Hepatocyte (in vitro differentiated cells): ENCODE measurements around the gene ELL2. TPM values are rescaled to one million over a fixed set of nuclear protein-coding genes. Genes with fewer than 3 reads are reported as not detected.

ENCODE experiments used
- DNase-seq: peaks from one replicate; pipeline ENCODE4 v3.0.0-alpha.2; 2016; ENCODE audit warnings: low spot score
- H2AFZ ChIP-seq: fragments of 200-600 bp; sonication (generic); 2 replicates; pipeline ENCODE4 v1.6.0; 2016; ENCODE audit warnings: antibody characterized with exemption, mild to moderate bottlenecking
- H3K27ac ChIP-seq: fragments of 200-600 bp; sonication (generic); 2 replicates; pipeline ENCODE4 v1.5.1; 2016; ENCODE audit warnings: mild to moderate bottlenecking
- H3K27me3 ChIP-seq: fragments of 200-600 bp; sonication (generic); 2 replicates; pipeline ENCODE4 v1.6.1; 2016
- H3K36me3 ChIP-seq: fragments of 200-600 bp; sonication (generic); replicated peaks from 2 replicates; pipeline ENCODE4 v1.5.1; 2016; ENCODE audit warnings: low read depth; ENCODE audit not compliant: insufficient read depth
- H3K4me1 ChIP-seq: fragments of 200-600 bp; sonication (generic); 2 replicates; pipeline ENCODE4 v1.5.1; 2016; ENCODE audit warnings: mild to moderate bottlenecking, moderate library complexity; ENCODE audit not compliant: insufficient read depth
- H3K4me2 ChIP-seq: fragments of 200-600 bp; sonication (generic); 2 replicates; pipeline ENCODE4 v1.6.0; 2016
- H3K4me3 ChIP-seq: fragments of 200-600 bp; sonication (generic); 2 replicates; pipeline ENCODE4 v1.5.1; 2016; ENCODE audit warnings: mild to moderate bottlenecking
- H3K79me2 ChIP-seq: fragments of 200-600 bp; sonication (generic); 2 replicates; pipeline ENCODE4 v1.6.0; 2017; ENCODE audit warnings: mild to moderate bottlenecking
- H3K9me2 ChIP-seq: fragments of 200-600 bp; sonication (generic); replicated peaks from 2 replicates; pipeline ENCODE4 v1.6.0; 2017; ENCODE audit warnings: mild to moderate bottlenecking; ENCODE audit not compliant: insufficient read depth
- H3K9me3 ChIP-seq: fragments of 200-600 bp; sonication (generic); 2 replicates; pipeline ENCODE4 v1.5.1; 2016; ENCODE audit warnings: low read depth, mild to moderate bottlenecking
- H4K20me1 ChIP-seq: fragments of 200-600 bp; sonication (generic); 2 replicates; pipeline ENCODE4 v1.6.0; 2016; ENCODE audit warnings: mild to moderate bottlenecking; ENCODE audit not compliant: insufficient read depth, poor library complexity, severe bottlenecking
- EZH2 ChIP-seq: fragments of 200-600 bp; sonication (generic); IDR thresholded peaks from 2 replicates; pipeline ENCODE4 v1.6.1; 2016; ENCODE audit warnings: antibody characterized with exemption, mild to moderate bottlenecking, borderline replicate concordance
- EZH2phosphoT487 ChIP-seq: fragments of 200-600 bp; sonication (generic); IDR thresholded peaks from one replicate; pipeline ENCODE4 v1.6.1; 2018; ENCODE audit warnings: antibody characterized with exemption, mild to moderate bottlenecking, low read depth, moderate library complexity; ENCODE audit not compliant: unreplicated experiment, severe bottlenecking
- WGBS: methylation state at CpG from one replicate; pipeline ENCODE4 v1.1.6; 2016; ENCODE audit warnings: low lambda C conversion rate; ENCODE audit errors: missing lambda C conversion rate; 5-methylcytosine and 5-hydroxymethylcytosine counted together
- polyA plus RNA-seq: library from polyadenylated mRNA; unstranded; fragments of >200 nt; fragmentation: Nextera tagmentation; extraction: Ambion mirVana; gene quantifications from 2 replicates; pipeline ENCODE4 v1.2.1, GENCODE V29; 2016
- total RNA-seq: library from RNA; depleted of rRNA; stranded (reverse); fragments of >200 nt; gene quantifications from 2 replicates; pipeline ENCODE4 v1.2.3, GENCODE V29; 2014
- TF ChIP-seq, protein P1 (sequence below): fragments of 200-600 bp; sonication (generic); IDR thresholded peaks from 2 replicates; pipeline ENCODE4 v1.5.1; 2016; ENCODE audit warnings: antibody characterized with exemption, mild to moderate bottlenecking; ENCODE audit not compliant: poor library complexity

The ELL2 gene
- total and polyA plus RNA-seq, 2 experiments from 2014 or later: 34.6 to 56.0 TPM

DNA sequence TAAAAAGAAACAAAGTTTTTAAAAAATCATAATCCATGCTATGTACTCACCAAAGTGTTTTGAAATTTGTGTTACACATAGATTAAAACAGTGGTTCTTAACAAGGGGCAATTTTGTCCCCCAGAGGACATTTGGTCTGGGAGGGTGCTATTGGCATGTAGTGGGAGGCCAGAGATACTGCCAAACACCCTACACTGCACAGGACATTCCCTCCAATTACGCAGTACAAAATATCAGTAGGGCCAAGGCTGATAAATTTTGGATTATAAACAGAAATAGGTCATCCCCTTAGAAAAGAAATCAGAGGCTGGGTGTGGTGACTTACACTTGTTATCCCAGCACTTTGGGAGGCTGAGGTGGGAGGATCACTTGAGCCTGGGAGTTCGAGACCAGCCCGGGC, 38.9 kb downstream of the ELL2 start:
- 96% methylated on average over 3 of the region's 3 CpGs for WGBS
- Histone ChIP-seq H3K27me3 (no peaks in the 10 kb centered on the region), H4K20me1 (peaks cover 30% of the 10 kb centered on the region), H3K4me3 (no peak overlapping the region), H3K9me3 (no peaks in the 10 kb centered on the region), H3K4me1 (peaks cover 21% of the 10 kb centered on the region), H3K27ac (no peak overlapping the region), H3K4me2 (no peak overlapping the region), H3K79me2 (peaks cover 85% of the 10 kb centered on the region), H3K9me2 (no peaks in the 10 kb centered on the region), H3K36me3 (no peaks in the 10 kb centered on the region), H2AFZ (no peak overlapping the region)
- no peak for TF ChIP-seq EZH2phosphoT487
- no peak for TF ChIP-seq EZH2
- TF ChIP-seq, protein P1, sequence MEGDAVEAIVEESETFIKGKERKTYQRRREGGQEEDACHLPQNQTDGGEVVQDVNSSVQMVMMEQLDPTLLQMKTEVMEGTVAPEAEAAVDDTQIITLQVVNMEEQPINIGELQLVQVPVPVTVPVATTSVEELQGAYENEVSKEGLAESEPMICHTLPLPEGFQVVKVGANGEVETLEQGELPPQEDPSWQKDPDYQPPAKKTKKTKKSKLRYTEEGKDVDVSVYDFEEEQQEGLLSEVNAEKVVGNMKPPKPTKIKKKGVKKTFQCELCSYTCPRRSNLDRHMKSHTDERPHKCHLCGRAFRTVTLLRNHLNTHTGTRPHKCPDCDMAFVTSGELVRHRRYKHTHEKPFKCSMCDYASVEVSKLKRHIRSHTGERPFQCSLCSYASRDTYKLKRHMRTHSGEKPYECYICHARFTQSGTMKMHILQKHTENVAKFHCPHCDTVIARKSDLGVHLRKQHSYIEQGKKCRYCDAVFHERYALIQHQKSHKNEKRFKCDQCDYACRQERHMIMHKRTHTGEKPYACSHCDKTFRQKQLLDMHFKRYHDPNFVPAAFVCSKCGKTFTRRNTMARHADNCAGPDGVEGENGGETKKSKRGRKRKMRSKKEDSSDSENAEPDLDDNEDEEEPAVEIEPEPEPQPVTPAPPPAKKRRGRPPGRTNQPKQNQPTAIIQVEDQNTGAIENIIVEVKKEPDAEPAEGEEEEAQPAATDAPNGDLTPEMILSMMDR: no peak
- no peak for DNase-seq

DNA sequence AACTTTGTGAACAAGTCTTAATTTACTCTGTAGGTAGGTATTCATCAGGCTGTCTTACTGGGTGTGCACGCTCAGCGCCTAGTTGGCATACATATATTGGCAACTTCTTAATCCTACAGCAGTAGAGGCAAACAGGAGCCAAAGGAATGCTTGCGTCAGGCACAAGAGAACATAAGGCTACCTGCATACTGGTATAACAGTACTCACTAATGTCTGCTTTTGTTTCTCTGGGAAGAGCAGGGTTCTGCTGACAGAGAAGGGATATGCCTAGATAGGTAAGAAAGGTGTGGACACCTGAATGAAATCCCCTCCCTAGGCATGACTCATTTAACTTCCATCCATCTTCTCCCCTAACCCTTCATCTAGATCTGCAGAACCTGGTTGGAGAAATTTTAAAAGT, 40.1 kb downstream of the ELL2 start:
- no peak for DNase-seq
- Histone ChIP-seq H3K4me1 (peaks cover 30% of the 10 kb centered on the region), H3K79me2 (peaks cover 90% of the 10 kb centered on the region), H3K36me3 (no peaks in the 10 kb centered on the region), H2AFZ (no peak overlapping the region), H3K4me2 (no peak overlapping the region), H3K9me3 (no peaks in the 10 kb centered on the region), H3K27me3 (no peaks in the 10 kb centered on the region), H4K20me1 (peaks cover 27% of the 10 kb centered on the region), H3K4me3 (no peak overlapping the region), H3K9me2 (no peaks in the 10 kb centered on the region), H3K27ac (no peak overlapping the region)
- TF ChIP-seq, protein P1: no peak
- TF ChIP-seq EZH2 (no peak), EZH2phosphoT487 (no peak)
- 96% methylated on average over 3 of the region's 3 CpGs for WGBS

DNA sequence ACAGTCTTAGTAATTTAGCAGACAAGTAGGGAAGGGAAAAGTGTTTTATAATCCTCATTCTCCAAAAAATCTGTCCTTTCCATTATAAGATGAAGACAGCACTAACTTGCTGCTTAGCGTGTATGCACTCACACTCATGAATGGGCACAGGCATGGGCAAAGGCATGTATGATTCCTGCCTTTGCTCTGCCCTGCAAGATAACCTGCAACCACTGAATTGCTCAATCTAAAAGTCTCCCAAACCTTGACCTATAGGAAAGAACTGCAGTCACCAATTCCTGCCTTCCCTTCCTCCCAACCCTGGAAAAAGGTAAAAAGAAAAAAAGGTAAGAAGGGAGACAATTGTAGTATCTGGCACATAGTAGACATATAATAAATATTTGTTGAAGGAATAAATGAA, 40.8 kb downstream of the ELL2 start:
- no peak for DNase-seq
- no peaks in the 10 kb centered on the region for H3K27me3 ChIP-seq
- no peak overlapping the region for H2AFZ ChIP-seq
- H3K4me3 ChIP-seq: no peak overlapping the region
- no peak overlapping the region for H3K4me2 ChIP-seq
- no peaks in the 10 kb centered on the region for H3K9me2 ChIP-seq
- H4K20me1 ChIP-seq: peaks cover 22% of the 10 kb centered on the region
- peaks cover 30% of the 10 kb centered on the region for H3K4me1 ChIP-seq
- TF ChIP-seq EZH2phosphoT487 (no peak), EZH2 (no peak)
- TF ChIP-seq, protein P1: no peak
- WGBS: 100% methylated on average over 1 of the region's 1 CpG
- no peaks in the 10 kb centered on the region for H3K36me3 ChIP-seq
- H3K27ac ChIP-seq: no peak overlapping the region
- no peaks in the 10 kb centered on the region for H3K9me3 ChIP-seq
- peaks cover 88% of the 10 kb centered on the region for H3K79me2 ChIP-seq

DNA sequence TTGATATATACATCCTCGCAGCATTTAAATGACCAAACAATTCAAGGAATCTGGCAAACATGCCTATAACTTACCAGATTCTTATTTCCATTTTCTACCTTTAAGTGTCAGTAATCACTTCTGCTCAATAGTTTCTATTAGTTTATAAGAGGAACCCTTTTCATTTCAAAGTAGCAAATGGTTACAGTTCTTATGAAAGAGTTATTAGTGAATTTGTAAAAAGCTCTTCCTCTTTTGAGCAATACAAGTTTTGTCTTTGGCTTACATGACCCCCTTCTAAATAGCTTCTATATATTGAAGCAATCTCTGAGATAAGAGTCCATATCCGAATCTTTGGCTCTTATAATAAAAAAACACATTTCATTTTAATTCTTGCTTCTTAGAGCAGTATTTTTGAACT, 42.0 kb downstream of the ELL2 start:
- H3K27ac ChIP-seq: no peak overlapping the region

More for the DNA sequence above, 42.0 kb downstream of the ELL2 start:
- H3K36me3 ChIP-seq: no peaks in the 10 kb centered on the region
- no peaks in the 10 kb centered on the region for H3K9me3 ChIP-seq
- H3K4me2 ChIP-seq: no peak overlapping the region
- TF ChIP-seq EZH2phosphoT487 (no peak), EZH2 (no peak)
- TF ChIP-seq, protein P1: no peak
- no peaks in the 10 kb centered on the region for H3K27me3 ChIP-seq
- H3K4me3 ChIP-seq: no peak overlapping the region
- H3K9me2 ChIP-seq: no peaks in the 10 kb centered on the region
- WGBS: 83% methylated on average over 2 of the region's 2 CpGs
- peaks cover 23% of the 10 kb centered on the region for H3K4me1 ChIP-seq
- no peak overlapping the region for H2AFZ ChIP-seq
- H3K79me2 ChIP-seq: peaks cover 92% of the 10 kb centered on the region
- peaks cover 22% of the 10 kb centered on the region for H4K20me1 ChIP-seq
- no peak for DNase-seq
